Thoracic aorta (tissue), 2 donors: ENCODE data around the gene LAMB2. TPM values are rescaled to one million over a fixed set of nuclear protein-coding genes. Genes with fewer than 3 reads are reported as not detected.

Source experiments
- ATAC-seq: fragments of 150-250 bp; one replicate; pipeline ENCODE4 v1.8.0; 2017; ENCODE audit warnings: low read depth; ENCODE audit not compliant: insufficient number of reproducible peaks, low FRiP score
- DNase-seq: peaks from one replicate; pipeline ENCODE4 v3.0.0-alpha.2; 2020; ENCODE audit warnings: low spot score
- H3K27ac ChIP-seq, 2 donors: fragments of 200-600 bp; sonication (generic); 1 replicate in 1 of 2; 2 replicates in 1 of 2; pipeline ENCODE4 v1.5.1; 2016; ENCODE audit warnings: mild to moderate bottlenecking in 2 of 2, moderate library complexity in 2 of 2
- H3K27me3 ChIP-seq: fragments of 200-600 bp; sonication (generic); replicated peaks from 2 replicates; pipeline ENCODE4 v1.6.0; 2016; ENCODE audit warnings: mild to moderate bottlenecking; ENCODE audit not compliant: insufficient read depth
- H3K36me3 ChIP-seq: fragments of 200-600 bp; sonication (generic); one replicate; pipeline ENCODE4 v1.5.1; 2016
- H3K4me1 ChIP-seq, 2 donors: fragments of 200-600 bp; sonication (generic); 1 replicate in 1 of 2; 2 replicates in 1 of 2; pipeline versions ENCODE4 v1.5.1 to v1.6.0; 2016; ENCODE audit warnings: low read depth in 2 of 2, mild to moderate bottlenecking in 1 of 2; ENCODE audit not compliant: control insufficient read depth in 1 of 2
- H3K4me3 ChIP-seq: fragments of 200-600 bp; sonication (generic); 2 replicates; pipeline ENCODE4 v1.5.1; 2016; ENCODE audit warnings: mild to moderate bottlenecking
- H3K9me3 ChIP-seq: fragments of 200-600 bp; sonication (generic); 2 replicates; pipeline ENCODE4 v1.5.1; 2016
- CTCF ChIP-seq: fragments of 200-600 bp; sonication (generic); IDR thresholded peaks from one replicate; pipeline ENCODE4 v1.5.1; 2019; ENCODE audit warnings: antibody characterized with exemption
- total RNA-seq, 2 donors: library from RNA; depleted of rRNA; stranded (reverse); fragments of >200 nt; gene quantifications; one replicate each; pipeline versions ENCODE4 v1.1.0 to v1.2.3, GENCODE V29; 2016

LAMB2 gene
- total RNA-seq, 2 donors from 2014 or later, result 764 to 806 TPM

GRCh38 chr3:49120438-49121131 lies 12.3 kb downstream of the LAMB2 start, which contains the start of gene USP19:
Gene USP19 (minus strand): TSS chr3:49120823. CDS start chr3:49119145, 1,678 bp downstream.
- peaks cover 15 to 17% of the 10 kb centered on the region in 2 donors for H3K4me1 ChIP-seq
- ATAC-seq (peak; percentile 71), DNase-seq (peak; percentile 79)
- H3K27ac ChIP-seq, result peak within 1 kb of the TSS; percentile 92 to 97
- H3K4me3 ChIP-seq, result peak within 1 kb of the TSS; percentile 97
- H3K9me3 ChIP-seq, result no peaks in the 10 kb centered on the region
- TF ChIP-seq CTCF, result no peak
- H3K27me3 ChIP-seq, result no peaks in the 10 kb centered on the region
- peaks cover 74% of the 10 kb centered on the region for H3K36me3 ChIP-seq

GRCh38 chr3:49120096-49120437 lies 12.8 kb downstream of the LAMB2 start:
- peak overlapping the region; percentile 92 to 97 for H3K27ac ChIP-seq
- H3K9me3 ChIP-seq, result no peaks in the 10 kb centered on the region
- TF ChIP-seq CTCF, result no peak
- peaks cover 15 to 17% of the 10 kb centered on the region in 2 donors for H3K4me1 ChIP-seq
- DNase-seq (no peak), ATAC-seq (no peak)
- H3K27me3 ChIP-seq, result no peaks in the 10 kb centered on the region
- H3K36me3 ChIP-seq, result peaks cover 74% of the 10 kb centered on the region
- peak overlapping the region; percentile 97 for H3K4me3 ChIP-seq

- peak overlapping the region; percentile 92 to 97 for H3K27ac ChIP-seq
- H3K36me3 ChIP-seq, result peaks cover 74% of the 10 kb centered on the region
- H3K4me3 ChIP-seq, result peak overlapping the region; percentile 97
- TF ChIP-seq CTCF, result no peak
- no peaks in the 10 kb centered on the region for H3K27me3 ChIP-seq
- no peaks in the 10 kb centered on the region for H3K9me3 ChIP-seq
- peaks cover 15 to 17% of the 10 kb centered on the region in 2 donors for H3K4me1 ChIP-seq
- DNase-seq (no peak), ATAC-seq (no peak)
Measured at GRCh38 chr3:49119439-49119838, 13.4 kb downstream of the LAMB2 start.

- no peaks in the 10 kb centered on the region for H3K9me3 ChIP-seq
- H3K36me3 ChIP-seq, result peaks cover 74% of the 10 kb centered on the region
- peak overlapping the region; percentile 97 for H3K4me3 ChIP-seq
- DNase-seq, result no peak
- H3K27ac ChIP-seq, result peak overlapping the region; percentile 92 to 97
- no peaks in the 10 kb centered on the region for H3K27me3 ChIP-seq
- TF ChIP-seq CTCF, result no peak
- no peak for ATAC-seq
- peaks cover 15 to 17% of the 10 kb centered on the region in 2 donors for H3K4me1 ChIP-seq
Measured at GRCh38 chr3:49119036-49119435, 13.8 kb downstream of the LAMB2 start.

GRCh38 chr3:49112262-49112661 lies 20.6 kb downstream of the LAMB2 start:
- peaks cover 79% of the 10 kb centered on the region for H3K36me3 ChIP-seq
- no peak for ATAC-seq
- no peaks in the 10 kb centered on the region for H3K27me3 ChIP-seq
- no peak for TF ChIP-seq CTCF
- no peak overlapping the region for H3K27ac ChIP-seq
- no peaks in the 10 kb centered on the region for H3K9me3 ChIP-seq
- H3K4me3 ChIP-seq, result no peak overlapping the region
- DNase-seq, result no peak
- no peaks in the 10 kb centered on the region for H3K4me1 ChIP-seq
